Gastroesophageal sphincter (tissue), 3 donors: ENCODE measurements around the gene OLFML2A.

ENCODE experiments used
- EP300 ChIP-seq: sonication (generic); formaldehyde crosslinking; IDR thresholded peaks from one replicate; pipeline ENCODE4 v1.6.1; 2017; ENCODE audit warnings: antibody characterized with exemption, mild to moderate bottlenecking
- POLR2A ChIP-seq, 2 donors: fragments of 450-650 bp; IDR thresholded peaks; one replicate each; pipeline ENCODE4 v1.6.1; 2017; ENCODE audit warnings: antibody characterized with exemption in 2 of 2, mild to moderate bottlenecking in 2 of 2, moderate library complexity in 1 of 2
- POLR2AphosphoS5 ChIP-seq: sonication (generic); formaldehyde crosslinking; IDR thresholded peaks from one replicate; pipeline ENCODE4 v1.6.1; 2017; ENCODE audit warnings: antibody characterized with exemption
- TF ChIP-seq, protein P1 (sequence below), 4 experiments: fragments of 200-600 bp in 2 of 4; fragments of 450-650 bp in 2 of 4; sonication (generic) in 1 of 4; IDR thresholded peaks; one replicate each; pipeline ENCODE4 v1.5.1; 2017 to 2019; ENCODE audit warnings: antibody characterized with exemption in 4 of 4, mild to moderate bottlenecking in 2 of 4, moderate library complexity in 2 of 4

DNA sequence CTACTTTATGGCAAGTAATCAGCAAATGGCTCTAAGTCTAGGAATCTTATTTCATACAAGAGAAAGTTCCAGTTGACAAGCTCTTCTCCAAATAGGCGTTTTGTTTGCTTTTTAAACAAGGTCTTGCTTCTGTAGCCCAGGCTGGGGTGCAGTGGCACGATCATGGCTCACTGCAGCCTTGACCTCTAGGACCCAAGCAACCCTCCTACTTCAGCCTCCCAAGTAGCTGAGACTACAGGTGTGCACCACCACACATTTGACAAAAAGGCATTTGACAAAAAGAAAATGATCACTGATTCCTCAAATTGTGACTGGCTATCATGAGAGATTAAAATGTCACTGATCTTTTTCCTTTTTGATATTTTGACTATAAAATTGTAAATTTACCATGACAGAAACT, 37.6 kb upstream of the OLFML2A start:
- TF ChIP-seq, protein P1, sequence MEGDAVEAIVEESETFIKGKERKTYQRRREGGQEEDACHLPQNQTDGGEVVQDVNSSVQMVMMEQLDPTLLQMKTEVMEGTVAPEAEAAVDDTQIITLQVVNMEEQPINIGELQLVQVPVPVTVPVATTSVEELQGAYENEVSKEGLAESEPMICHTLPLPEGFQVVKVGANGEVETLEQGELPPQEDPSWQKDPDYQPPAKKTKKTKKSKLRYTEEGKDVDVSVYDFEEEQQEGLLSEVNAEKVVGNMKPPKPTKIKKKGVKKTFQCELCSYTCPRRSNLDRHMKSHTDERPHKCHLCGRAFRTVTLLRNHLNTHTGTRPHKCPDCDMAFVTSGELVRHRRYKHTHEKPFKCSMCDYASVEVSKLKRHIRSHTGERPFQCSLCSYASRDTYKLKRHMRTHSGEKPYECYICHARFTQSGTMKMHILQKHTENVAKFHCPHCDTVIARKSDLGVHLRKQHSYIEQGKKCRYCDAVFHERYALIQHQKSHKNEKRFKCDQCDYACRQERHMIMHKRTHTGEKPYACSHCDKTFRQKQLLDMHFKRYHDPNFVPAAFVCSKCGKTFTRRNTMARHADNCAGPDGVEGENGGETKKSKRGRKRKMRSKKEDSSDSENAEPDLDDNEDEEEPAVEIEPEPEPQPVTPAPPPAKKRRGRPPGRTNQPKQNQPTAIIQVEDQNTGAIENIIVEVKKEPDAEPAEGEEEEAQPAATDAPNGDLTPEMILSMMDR (IDR thresholded peaks at IDR 0.05) = no peak
- TF ChIP-seq EP300 = no peak
- no peak for TF ChIP-seq POLR2AphosphoS5
- no peak for TF ChIP-seq POLR2A (IDR thresholded peaks at IDR 0.05)
